ENCODE results near the gene CXCL8.

DNA sequence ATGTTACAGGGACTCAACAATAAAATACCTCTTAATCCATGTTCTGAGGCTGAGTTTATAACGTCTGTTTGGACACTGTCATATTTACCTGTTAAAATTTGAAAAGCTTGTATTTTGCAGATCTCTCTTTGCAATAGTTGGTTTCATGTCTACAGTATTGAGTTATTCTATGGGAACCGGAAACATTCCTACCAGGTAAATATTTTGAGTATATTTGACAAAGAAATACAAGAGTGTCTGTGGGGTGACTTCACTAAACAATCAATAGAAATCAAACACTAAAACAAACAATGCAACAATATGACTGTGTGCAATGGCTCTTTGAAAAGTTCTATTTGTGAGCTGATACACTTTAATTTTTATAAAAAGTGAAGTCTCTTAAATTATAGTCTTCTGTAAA, 47.7 kb upstream of the CXCL8 start:
- TF ChIP-seq EZH2 (IDR thresholded peaks at IDR 0.05; ENCODE audit: insufficient read depth, poor library complexity, severe bottlenecking) (no peak), EZH2phosphoT487 (IDR thresholded peaks at IDR 0.05; ENCODE audit: insufficient read depth, low read depth) (no peak)

Measured in GM23248 (cell line).